Gastrocnemius medialis (tissue), 4 donors: ENCODE data around the gene GPRC6A.

Experiments
- POLR2A ChIP-seq, 2 donors: fragments of 450-650 bp; IDR thresholded peaks; one replicate each; pipeline ENCODE4 v1.6.1; 2017; ENCODE audit warnings: antibody characterized with exemption in 2 of 2, mild to moderate bottlenecking in 2 of 2, moderate library complexity in 2 of 2
- TF ChIP-seq, protein P1 (sequence below), 5 experiments: fragments of 450-650 bp in 3 of 5; fragments of 200-600 bp in 2 of 5; sonication (generic) in 2 of 5; IDR thresholded peaks in 4 of 5; conservative IDR thresholded peaks in 1 of 5; 1 replicate in 4 of 5; 2 replicates in 1 of 5; pipeline ENCODE4 v1.5.1; 2016 to 2019; ENCODE audit warnings: antibody characterized with exemption in 5 of 5, mild to moderate bottlenecking in 3 of 5, moderate library complexity in 3 of 5

DNA sequence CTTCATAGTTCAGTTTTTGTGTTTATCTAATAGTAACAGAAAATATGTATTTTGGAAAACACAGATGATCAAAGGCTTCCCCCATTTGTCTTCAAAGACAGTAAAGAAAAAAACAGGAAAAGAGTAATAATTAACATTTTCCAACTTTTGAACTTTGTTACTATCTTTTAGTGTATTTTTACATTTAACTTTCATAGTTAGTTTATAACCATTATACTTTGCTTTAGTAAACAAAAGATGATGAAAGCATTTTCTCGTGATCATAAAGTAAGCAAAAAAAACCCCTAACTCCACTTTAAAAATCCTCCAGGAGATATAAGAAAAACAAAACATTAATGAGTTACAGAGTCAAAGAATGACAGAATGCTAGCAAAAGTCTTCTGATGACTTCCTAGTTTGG lies 13.6 kb upstream of the GPRC6A start:
- TF ChIP-seq, protein P1, sequence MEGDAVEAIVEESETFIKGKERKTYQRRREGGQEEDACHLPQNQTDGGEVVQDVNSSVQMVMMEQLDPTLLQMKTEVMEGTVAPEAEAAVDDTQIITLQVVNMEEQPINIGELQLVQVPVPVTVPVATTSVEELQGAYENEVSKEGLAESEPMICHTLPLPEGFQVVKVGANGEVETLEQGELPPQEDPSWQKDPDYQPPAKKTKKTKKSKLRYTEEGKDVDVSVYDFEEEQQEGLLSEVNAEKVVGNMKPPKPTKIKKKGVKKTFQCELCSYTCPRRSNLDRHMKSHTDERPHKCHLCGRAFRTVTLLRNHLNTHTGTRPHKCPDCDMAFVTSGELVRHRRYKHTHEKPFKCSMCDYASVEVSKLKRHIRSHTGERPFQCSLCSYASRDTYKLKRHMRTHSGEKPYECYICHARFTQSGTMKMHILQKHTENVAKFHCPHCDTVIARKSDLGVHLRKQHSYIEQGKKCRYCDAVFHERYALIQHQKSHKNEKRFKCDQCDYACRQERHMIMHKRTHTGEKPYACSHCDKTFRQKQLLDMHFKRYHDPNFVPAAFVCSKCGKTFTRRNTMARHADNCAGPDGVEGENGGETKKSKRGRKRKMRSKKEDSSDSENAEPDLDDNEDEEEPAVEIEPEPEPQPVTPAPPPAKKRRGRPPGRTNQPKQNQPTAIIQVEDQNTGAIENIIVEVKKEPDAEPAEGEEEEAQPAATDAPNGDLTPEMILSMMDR (IDR thresholded peaks at IDR 0.05 in 4 of 5, conservative IDR thresholded peaks at IDR 0.05 in 1 of 5) = no peak
- TF ChIP-seq POLR2A (IDR thresholded peaks at IDR 0.05) = no peak
